Body of pancreas (tissue), 4 donors: Measurements from ENCODE around the gene DLGAP1. TPM values are rescaled to one million over a fixed set of nuclear protein-coding genes. Genes with fewer than 3 reads are reported as not detected.

Experiments
- ATAC-seq: fragments of 150-250 bp; one replicate; pipeline ENCODE4 v1.9.1; 2016
- DNase-seq, 4 donors: peaks; one replicate each; pipeline ENCODE4 v3.0.0-alpha.2; 2019
- H3K27ac ChIP-seq, 4 donors: fragments of 200-600 bp; sonication (generic); 1 replicate in 3 of 4; 2 replicates in 1 of 4; pipeline versions ENCODE4 v1.5.1 to v1.6.1; 2016 to 2019; ENCODE audit warnings: mild to moderate bottlenecking in 1 of 4, mixed read lengths in 1 of 4, moderate library complexity in 1 of 4
- H3K27me3 ChIP-seq, 2 donors: fragments of 200-600 bp; sonication (generic); one replicate each; pipeline ENCODE4 v1.6.0; 2016; ENCODE audit warnings: mild to moderate bottlenecking in 1 of 2
- H3K36me3 ChIP-seq, 2 donors: fragments of 200-600 bp; sonication (generic); replicated peaks in 1 of 2; 2 replicates each; pipeline ENCODE4 v1.5.1; 2016; ENCODE audit warnings: low read depth in 2 of 2; ENCODE audit not compliant: insufficient read depth in 1 of 2
- H3K4me1 ChIP-seq: fragments of 200-600 bp; sonication (generic); one replicate; pipeline ENCODE4 v1.6.0; 2016
- H3K4me3 ChIP-seq, 2 donors: fragments of 200-600 bp; sonication (generic); 1 replicate in 1 of 2; 2 replicates in 1 of 2; pipeline ENCODE4 v1.5.1; 2016 to 2019
- H3K9me3 ChIP-seq, 3 donors: fragments of 200-600 bp; sonication (generic); 1 replicate in 2 of 3; 2 replicates in 1 of 3; pipeline ENCODE4 v1.5.1; 2016
- POLR2A ChIP-seq, 3 donors: fragments of 450-650 bp; IDR thresholded peaks; one replicate each; pipeline ENCODE4 v1.6.1; 2016; ENCODE audit warnings: antibody characterized with exemption in 3 of 3, mild to moderate bottlenecking in 2 of 3
- WGBS, 2 donors: methylation state at CpG; one replicate each; pipeline ENCODE4 v1.1.5; 2017; 5-methylcytosine and 5-hydroxymethylcytosine counted together
- intact Hi-C: fragments of 100-400 bp; cut with DNase I; formaldehyde crosslinking; loops from one replicate; pipeline ENCODE4 v1.15.1; 2023
- total RNA-seq, 2 donors: library from RNA; depleted of rRNA; stranded (reverse); fragments of >200 nt; gene quantifications; one replicate each; pipeline ENCODE4 v1.1.0, GENCODE V29; 2016
- TF ChIP-seq, protein P1 (sequence below), 7 experiments: fragments of 450-650 bp in 4 of 7; fragments of 200-600 bp in 3 of 7; sonication (generic) in 3 of 7; IDR thresholded peaks; one replicate each; pipeline ENCODE4 v1.5.1; 2016 to 2019; ENCODE audit warnings: antibody characterized with exemption in 7 of 7

DLGAP1 gene
- total RNA-seq, 2 donors from 2014 or later, result 0.52 to 7.9 TPM

DNA sequence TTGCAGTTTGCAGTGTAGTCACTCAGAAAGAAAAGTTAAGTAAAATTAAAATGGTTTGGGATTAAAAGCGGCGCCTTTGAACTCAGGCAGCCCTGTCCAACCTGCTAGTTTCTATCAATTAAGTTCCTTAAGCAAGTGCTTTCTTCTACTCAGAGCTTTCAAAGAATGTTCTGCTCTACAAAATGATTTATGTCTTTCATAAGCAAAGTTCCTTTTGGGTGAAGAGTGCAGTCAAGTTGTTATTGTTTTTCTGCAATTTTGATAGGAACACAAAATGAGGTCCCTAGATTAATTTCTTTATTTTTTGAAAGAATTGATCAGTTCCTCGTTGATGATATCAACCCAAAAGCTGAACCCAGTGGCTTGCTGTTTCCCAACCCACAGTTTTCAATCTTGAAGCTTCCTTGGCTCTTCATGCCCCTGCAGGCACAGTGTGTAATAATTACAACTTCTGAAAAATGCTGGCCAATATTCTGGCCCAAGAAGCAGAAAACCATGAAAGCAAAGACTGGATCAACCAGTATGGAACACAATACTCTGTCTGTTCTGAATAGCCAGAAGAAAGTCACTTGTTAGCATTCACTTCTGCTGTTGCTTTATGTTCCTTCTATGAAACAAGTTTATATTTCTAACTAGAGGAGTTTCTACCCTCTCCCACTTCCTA is 916.0 kb downstream of the DLGAP1 start:
- Histone ChIP-seq H3K4me1 (peaks cover 9% of the 10 kb centered on the region), H3K27me3 (no peaks in the 10 kb centered on the region), H3K9me3 (no peaks in the 10 kb centered on the region), H3K27ac (no peak overlapping the region), H3K36me3 (no peaks in the 10 kb centered on the region), H3K4me3 (no peak overlapping the region)
- intact Hi-C loops, result no loop called here
- 75 to 76% methylated on average over 3 of the region's 3 CpGs for WGBS, 2 donors
- no peak for TF ChIP-seq POLR2A (IDR thresholded peaks at IDR 0.05)
- TF ChIP-seq, protein P1, sequence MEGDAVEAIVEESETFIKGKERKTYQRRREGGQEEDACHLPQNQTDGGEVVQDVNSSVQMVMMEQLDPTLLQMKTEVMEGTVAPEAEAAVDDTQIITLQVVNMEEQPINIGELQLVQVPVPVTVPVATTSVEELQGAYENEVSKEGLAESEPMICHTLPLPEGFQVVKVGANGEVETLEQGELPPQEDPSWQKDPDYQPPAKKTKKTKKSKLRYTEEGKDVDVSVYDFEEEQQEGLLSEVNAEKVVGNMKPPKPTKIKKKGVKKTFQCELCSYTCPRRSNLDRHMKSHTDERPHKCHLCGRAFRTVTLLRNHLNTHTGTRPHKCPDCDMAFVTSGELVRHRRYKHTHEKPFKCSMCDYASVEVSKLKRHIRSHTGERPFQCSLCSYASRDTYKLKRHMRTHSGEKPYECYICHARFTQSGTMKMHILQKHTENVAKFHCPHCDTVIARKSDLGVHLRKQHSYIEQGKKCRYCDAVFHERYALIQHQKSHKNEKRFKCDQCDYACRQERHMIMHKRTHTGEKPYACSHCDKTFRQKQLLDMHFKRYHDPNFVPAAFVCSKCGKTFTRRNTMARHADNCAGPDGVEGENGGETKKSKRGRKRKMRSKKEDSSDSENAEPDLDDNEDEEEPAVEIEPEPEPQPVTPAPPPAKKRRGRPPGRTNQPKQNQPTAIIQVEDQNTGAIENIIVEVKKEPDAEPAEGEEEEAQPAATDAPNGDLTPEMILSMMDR (IDR thresholded peaks at IDR 0.05), result no peak
- no peak for DNase-seq
- ATAC-seq, result no peak

DNA sequence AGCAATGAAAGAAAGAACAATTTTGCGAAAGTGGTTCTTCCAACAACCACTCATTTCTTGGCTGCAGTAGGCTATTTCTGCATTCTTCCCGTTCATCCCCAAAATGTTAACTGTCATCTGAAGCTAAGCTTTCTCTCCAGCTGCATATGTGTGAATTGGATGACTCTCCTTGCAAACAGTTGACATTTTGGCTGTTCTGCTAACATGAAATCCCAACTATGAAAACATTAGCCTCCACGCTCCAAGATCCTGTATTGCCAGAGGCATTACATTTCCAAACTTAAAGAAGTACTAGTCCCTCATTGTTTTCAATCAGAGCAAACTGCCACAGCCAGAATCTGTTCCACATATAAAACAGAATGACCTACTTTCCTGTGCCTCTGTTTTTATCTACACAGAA is 916.7 kb downstream of the DLGAP1 start:
- H3K27me3 ChIP-seq, result no peaks in the 10 kb centered on the region
- no peak for ATAC-seq
- TF ChIP-seq, protein P1 (IDR thresholded peaks at IDR 0.05), result no peak
- TF ChIP-seq POLR2A (IDR thresholded peaks at IDR 0.05), result no peak
- WGBS, 2 donors, result 84 to 87% methylated on average over 3 of the region's 3 CpGs
- H3K4me3 ChIP-seq, result no peak overlapping the region
- intact Hi-C loops, result no loop called here
- peaks cover 9% of the 10 kb centered on the region for H3K4me1 ChIP-seq
- DNase-seq, result no peak
- no peaks in the 10 kb centered on the region for H3K9me3 ChIP-seq
- no peaks in the 10 kb centered on the region for H3K36me3 ChIP-seq
- no peak overlapping the region for H3K27ac ChIP-seq

DNA sequence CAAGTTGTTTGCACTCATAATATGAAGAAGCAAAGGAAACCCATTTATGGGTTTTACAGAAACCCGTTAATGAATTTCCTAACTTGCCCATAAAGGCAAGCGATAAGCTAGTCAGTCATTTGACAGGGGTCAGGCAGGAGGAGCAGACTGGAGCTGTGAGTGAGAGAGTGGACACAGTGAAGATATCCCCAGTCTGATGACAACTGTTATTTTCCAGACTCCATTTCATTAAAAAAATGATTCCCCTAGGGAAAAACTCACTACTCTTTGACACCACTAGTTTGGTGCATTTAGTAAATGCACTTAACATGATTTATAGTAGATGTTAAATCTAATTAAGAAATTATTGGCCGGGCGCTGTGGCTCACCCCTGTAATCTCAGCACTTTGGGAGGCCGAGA is 924.3 kb downstream of the DLGAP1 start:
- no peak for DNase-seq
- Histone ChIP-seq H3K9me3 (no peaks in the 10 kb centered on the region), H3K4me1 (no peaks in the 10 kb centered on the region), H3K4me3 (no peak overlapping the region), H3K27me3 (no peaks in the 10 kb centered on the region), H3K27ac (no peak overlapping the region), H3K36me3 (no peaks in the 10 kb centered on the region)
- intact Hi-C loops, result no loop called here
- WGBS, 2 donors, result 77 to 78% methylated on average over 5 of the region's 5 CpGs
- no peak for ATAC-seq
- TF ChIP-seq POLR2A (IDR thresholded peaks at IDR 0.05), result no peak
- TF ChIP-seq, protein P1 (IDR thresholded peaks at IDR 0.05), result no peak

- 38% methylated on average over 3 of the region's 3 CpGs for WGBS, 2 donors
- no peaks in the 10 kb centered on the region for H3K27me3 ChIP-seq
- TF ChIP-seq, protein P1 (IDR thresholded peaks at IDR 0.05), result no peak
- TF ChIP-seq POLR2A (IDR thresholded peaks at IDR 0.05), result no peak
Measured at GRCh38 chr18:3529601-3530000, 925.5 kb downstream of the DLGAP1 start.

DNA sequence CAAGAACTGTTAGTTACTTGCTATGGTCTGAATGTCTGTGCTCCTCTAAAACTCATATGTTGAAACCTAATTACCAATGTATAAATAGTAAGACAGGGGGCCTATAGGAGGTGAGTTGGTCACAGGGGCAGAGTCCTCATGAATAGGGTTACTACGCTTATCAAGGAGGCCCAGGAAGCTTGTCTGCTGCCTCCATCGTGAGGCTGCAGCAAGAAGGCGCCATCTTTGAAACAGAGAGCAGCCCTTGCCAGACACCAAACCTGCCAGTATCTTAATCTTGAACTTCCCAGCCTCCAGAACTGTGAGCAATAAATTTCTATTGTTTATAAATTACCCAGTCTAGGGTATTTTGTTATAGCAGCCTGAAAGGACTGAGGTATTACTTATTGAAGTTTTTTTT is 926.0 kb downstream of the DLGAP1 start:
- TF ChIP-seq, protein P1 (IDR thresholded peaks at IDR 0.05), result no peak
- TF ChIP-seq POLR2A (IDR thresholded peaks at IDR 0.05), result no peak
- Histone ChIP-seq H3K4me3 (no peak overlapping the region), H3K27me3 (no peaks in the 10 kb centered on the region), H3K27ac (no peak overlapping the region), H3K4me1 (no peaks in the 10 kb centered on the region), H3K9me3 (peaks cover 0 to under 1% (median 0%) of the 10 kb centered on the region in 3 donors), H3K36me3 (no peaks in the 10 kb centered on the region)
- intact Hi-C loops, result no loop called here
- WGBS, 2 donors, result 98% methylated on average over 3 of the region's 3 CpGs
- no peak for ATAC-seq
- DNase-seq, result no peak

More at GRCh38 chr18:3529601-3530000, 925.5 kb downstream of the DLGAP1 start:
- DNase-seq (no peak), ATAC-seq (no peak)
- H3K9me3 ChIP-seq, result no peaks in the 10 kb centered on the region
- H3K27ac ChIP-seq, result no peak overlapping the region
- no peak overlapping the region for H3K4me3 ChIP-seq
- no peaks in the 10 kb centered on the region for H3K4me1 ChIP-seq
- H3K36me3 ChIP-seq, result no peaks in the 10 kb centered on the region
- intact Hi-C loops, result no loop called here
